ENCODE measurements around the gene SETD1B. TPM values are rescaled to one million over a fixed set of nuclear protein-coding genes. Genes with fewer than 3 reads are reported as not detected.
A peak's percentile ranks its signal among the peaks of the same experiment; 100 is the strongest.

SETD1B gene
- total RNA-seq, 2 experiments from 2014 or later, result 33.7 to 35.9 TPM

- Mint-ChIP-seq H3K4me1 (peaks cover 8% of the 10 kb centered on the region), H3K27ac (no peak overlapping the region), H3K4me3 (no peak overlapping the region), H3K27me3 (no peaks in the 10 kb centered on the region), H3K36me3 (no peaks in the 10 kb centered on the region), H3K9me3 (ENCODE audit: low read depth) (no peaks in the 10 kb centered on the region)
- no peak for ATAC-seq
- CTCF ChIA-PET, result interaction anchor here (0.6 to 45.4 kb wide), 3 partner anchors 26 to 90 kb away, joined by 3 to 1678 read pairs (median 4); partner anchors contain the start of genes RHOF and SETD1B
- no peak for DNase-seq
These were observed 32.8 kb upstream of the SETD1B start for GRCh38 chr12:121770813-121771625.

DNA sequence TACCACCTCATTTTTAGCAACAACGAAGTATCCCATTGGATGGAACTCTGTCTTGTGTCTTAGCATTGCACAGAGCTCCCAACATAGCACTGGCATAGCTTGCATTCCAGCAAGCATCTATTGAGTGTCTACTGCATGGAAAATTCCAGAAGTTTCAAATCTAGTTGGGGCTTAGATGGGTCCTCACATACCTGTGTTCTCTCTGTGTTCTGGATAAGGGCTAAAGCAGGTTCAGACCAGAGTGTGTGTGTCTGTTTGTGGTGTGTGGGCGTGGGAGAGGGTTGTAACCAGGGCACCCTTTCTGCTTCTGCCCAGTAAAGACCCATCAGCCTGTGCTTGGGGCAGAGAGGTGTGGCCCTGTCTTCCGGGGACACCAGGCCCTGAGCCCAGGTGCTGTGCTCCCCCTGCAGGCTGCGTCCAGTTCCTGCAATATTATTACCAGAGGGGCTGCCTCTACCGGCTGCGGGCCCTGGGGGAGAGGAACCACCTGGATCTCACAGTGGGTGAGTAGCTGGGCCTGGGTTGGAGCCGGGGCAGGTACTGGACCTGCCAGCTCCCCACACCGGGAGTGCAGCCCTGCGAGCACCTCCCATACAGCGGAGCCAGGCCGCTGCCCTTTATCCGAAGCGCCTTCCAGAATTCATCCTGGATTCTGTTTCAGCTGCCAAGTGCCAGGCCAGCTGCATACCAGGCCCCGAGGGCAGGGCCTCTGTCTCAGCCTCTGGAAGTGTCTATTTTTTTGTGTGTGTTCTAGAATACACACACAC lies 30.6 kb upstream of the SETD1B start:
- CTCF ChIA-PET, result interaction anchor here (0.5 to 45.4 kb wide), 22 partner anchors 12 to 887 kb away, joined by 3 to 1678 read pairs (median 5); partner anchors contain the start of genes PSMD9, RHOF, SETD1B and TMEM120B
- ATAC-seq, result peak; percentile 87

GRCh38 chr12:121774968-121775474 lies 28.8 kb upstream of the SETD1B start:
- CTCF ChIA-PET, result interaction anchor here (1.0 to 45.4 kb wide), 5 partner anchors 9 to 77 kb away, joined by 3 to 1678 read pairs (median 27); partner anchors contain the start of genes RHOF, SETD1B and TMEM120B
- ATAC-seq (no peak), DNase-seq (no peak)
- H3K4me3 Mint-ChIP-seq, result no peak overlapping the region
- peaks cover 10% of the 10 kb centered on the region for H3K4me1 Mint-ChIP-seq
- no peak overlapping the region for H3K27ac Mint-ChIP-seq
- no peaks in the 10 kb centered on the region for H3K27me3 Mint-ChIP-seq
- no peaks in the 10 kb centered on the region for H3K9me3 Mint-ChIP-seq (ENCODE audit: low read depth)
- H3K36me3 Mint-ChIP-seq, result peaks cover 5% of the 10 kb centered on the region

More for the DNA sequence above, 30.6 kb upstream of the SETD1B start:
- H3K9me3 Mint-ChIP-seq (ENCODE audit: low read depth), result no peaks in the 10 kb centered on the region
- H3K4me3 Mint-ChIP-seq, result no peak overlapping the region
- no peaks in the 10 kb centered on the region for H3K27me3 Mint-ChIP-seq
- DNase-seq, result peak; percentile 90
- H3K27ac Mint-ChIP-seq, result peak overlapping the region; percentile 70
- H3K36me3 Mint-ChIP-seq, result no peaks in the 10 kb centered on the region
- H3K4me1 Mint-ChIP-seq, result peaks cover 10% of the 10 kb centered on the region

DNA sequence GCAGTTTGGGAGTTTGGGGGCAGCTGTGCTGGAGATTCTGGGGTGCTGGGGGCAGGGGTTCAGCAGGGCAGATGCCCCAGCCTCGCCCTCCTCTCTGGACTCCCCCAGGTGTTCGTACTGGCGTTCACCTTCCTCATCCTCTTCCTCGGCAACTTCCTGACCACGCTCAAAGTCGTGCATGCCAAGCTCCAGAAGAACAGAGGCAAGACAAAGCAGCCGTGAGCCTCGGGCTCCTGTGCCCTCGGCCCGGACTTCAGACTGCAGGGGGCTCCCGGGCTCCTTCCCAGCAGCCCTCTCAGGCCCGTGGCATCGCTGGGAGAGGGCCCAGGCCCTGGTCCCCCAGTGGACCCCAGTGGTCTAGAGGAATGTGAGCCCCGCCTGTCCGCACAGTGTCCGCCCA lies 28.3 kb upstream of the SETD1B start:
- DNase-seq (no peak), ATAC-seq (no peak)
- Mint-ChIP-seq H3K4me3 (no peak overlapping the region), H3K27me3 (no peaks in the 10 kb centered on the region), H3K9me3 (ENCODE audit: low read depth) (no peaks in the 10 kb centered on the region), H3K27ac (no peak overlapping the region), H3K4me1 (peaks cover 10% of the 10 kb centered on the region), H3K36me3 (peaks cover 7% of the 10 kb centered on the region)
- CTCF ChIA-PET, result interaction anchor here (1.0 to 45.4 kb wide), 4 partner anchors 10 to 78 kb away, joined by 3 to 1678 read pairs (median 41); partner anchors contain the start of genes RHOF and SETD1B

- peak overlapping the region; percentile 19 for H3K27ac Mint-ChIP-seq
- H3K27me3 Mint-ChIP-seq, result no peaks in the 10 kb centered on the region
- H3K4me1 Mint-ChIP-seq, result peaks cover 12% of the 10 kb centered on the region
- peak; percentile 92 for DNase-seq
- CTCF ChIA-PET, result interaction anchor here (0.7 to 45.4 kb wide), 9 partner anchors 11 to 272 kb away, joined by 3 to 1678 read pairs (median 3); partner anchors contain the start of genes PSMD9, RHOF, SETD1B and TMEM120B
- H3K36me3 Mint-ChIP-seq, result peaks cover 13% of the 10 kb centered on the region
- no peaks in the 10 kb centered on the region for H3K9me3 Mint-ChIP-seq (ENCODE audit: low read depth)
- peak; percentile 78 for ATAC-seq
- no peak overlapping the region for H3K4me3 Mint-ChIP-seq
These were observed 27.4 kb upstream of the SETD1B start for GRCh38 chr12:121776190-121777098.

GRCh38 chr12:121778567-121779421 lies 25.0 kb upstream of the SETD1B start:
- H3K4me1 Mint-ChIP-seq, result peaks cover 26% of the 10 kb centered on the region
- no peak overlapping the region for H3K4me3 Mint-ChIP-seq
- no peak for DNase-seq

DNA sequence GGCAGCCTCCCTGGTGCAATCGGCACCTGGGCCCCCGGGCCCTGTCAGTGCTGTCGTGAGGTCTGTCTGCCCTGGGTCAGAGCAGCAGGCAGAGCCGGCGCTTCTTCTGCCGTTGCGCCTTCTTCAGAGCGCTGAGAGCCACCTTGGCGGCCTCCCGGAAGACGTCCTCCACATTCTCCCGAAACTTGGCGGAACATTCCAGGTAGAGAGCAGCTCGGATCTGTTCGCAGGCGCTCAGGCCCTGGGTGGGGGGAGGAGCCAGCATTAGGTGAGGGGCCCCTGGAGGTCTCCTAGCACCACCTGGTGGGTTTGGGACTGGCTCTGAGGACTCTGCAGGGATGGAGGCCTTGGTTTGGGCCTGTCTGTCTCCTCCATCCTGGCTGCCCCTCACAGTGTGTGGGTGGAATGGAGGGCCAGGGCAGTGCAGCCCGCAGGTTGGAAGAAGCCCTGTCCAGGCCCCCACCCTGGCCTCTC lies 24.4 kb upstream of the SETD1B start:
- H3K4me3 Mint-ChIP-seq, result no peak overlapping the region
- CTCF ChIA-PET, result interaction anchor here (1.2 to 45.4 kb wide), 3 partner anchors 18 to 85 kb away, joined by 3 to 1678 read pairs (median 3); partner anchors contain the start of genes RHOF and SETD1B
- peaks cover 32% of the 10 kb centered on the region for H3K4me1 Mint-ChIP-seq
- ATAC-seq (no peak), DNase-seq (no peak)
- H3K27ac Mint-ChIP-seq, result no peak overlapping the region
- peaks cover 24% of the 10 kb centered on the region for H3K36me3 Mint-ChIP-seq
- H3K9me3 Mint-ChIP-seq (ENCODE audit: low read depth), result no peaks in the 10 kb centered on the region
- H3K27me3 Mint-ChIP-seq, result no peaks in the 10 kb centered on the region

More at GRCh38 chr12:121778567-121779421, 25.0 kb upstream of the SETD1B start:
- H3K9me3 Mint-ChIP-seq (ENCODE audit: low read depth), result no peaks in the 10 kb centered on the region
- H3K36me3 Mint-ChIP-seq, result peaks cover 21% of the 10 kb centered on the region
- no peaks in the 10 kb centered on the region for H3K27me3 Mint-ChIP-seq
- H3K27ac Mint-ChIP-seq, result peak overlapping the region; percentile 63
- CTCF ChIA-PET, result interaction anchor here (0.6 to 45.4 kb wide), 5 partner anchors 19 to 394 kb away, joined by 3 to 1678 read pairs (median 4); partner anchors contain the start of genes RHOF, SETD1B and TMEM120B
- no peak for ATAC-seq

- DNase-seq, result no peak
- CTCF ChIA-PET, result interaction anchor here (1.2 to 45.4 kb wide), 2 partner anchors 17 to 86 kb away, joined by 3 to 1678 read pairs; partner anchors contain the start of genes RHOF and SETD1B
- Mint-ChIP-seq H3K27me3 (no peaks in the 10 kb centered on the region), H3K4me1 (peaks cover 40% of the 10 kb centered on the region), H3K9me3 (ENCODE audit: low read depth) (no peaks in the 10 kb centered on the region), H3K27ac (no peak overlapping the region), H3K36me3 (peaks cover 30% of the 10 kb centered on the region), H3K4me3 (no peak overlapping the region)
- ATAC-seq, result no peak
These were observed 23.4 kb upstream of the SETD1B start for GRCh38 chr12:121780429-121780828.

DNA sequence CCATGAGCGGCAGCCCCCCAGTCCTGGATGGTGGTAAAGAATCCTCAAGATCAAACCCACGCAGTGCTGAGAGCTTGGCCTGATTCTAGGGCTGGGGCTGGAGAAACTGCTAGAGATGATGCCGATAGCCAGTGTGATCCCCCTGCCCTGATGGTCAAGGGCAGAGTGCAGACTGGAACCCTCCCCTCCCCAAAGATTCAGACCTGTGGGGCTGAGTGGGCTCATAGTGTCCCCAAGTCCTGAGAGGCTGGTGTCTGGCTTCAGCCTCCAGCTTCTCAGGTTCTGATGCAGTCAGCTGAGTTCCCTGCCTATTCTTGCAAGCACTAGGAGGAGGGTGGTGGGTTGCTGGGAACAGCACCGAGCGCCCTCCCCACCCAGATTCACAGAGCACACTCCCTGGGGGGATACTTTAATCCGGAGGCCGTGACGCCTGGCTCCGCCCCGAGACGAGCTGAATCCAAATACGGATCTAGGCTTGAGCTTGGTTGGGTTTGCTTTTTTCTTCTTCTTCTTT lies 22.3 kb upstream of the SETD1B start:
- peaks cover 47% of the 10 kb centered on the region for H3K4me1 Mint-ChIP-seq
- H3K27ac Mint-ChIP-seq, result peak overlapping the region; percentile 85
- CTCF ChIA-PET, result interaction anchor here (0.5 to 45.4 kb wide), 8 partner anchors 0 to 304 kb away, joined by 3 to 1678 read pairs (median 4); partner anchors contain the start of genes PSMD9, RHOF, SETD1B and TMEM120B
- no peak for ATAC-seq
- peak; percentile 40 for DNase-seq
- peaks cover 35% of the 10 kb centered on the region for H3K36me3 Mint-ChIP-seq
- H3K4me3 Mint-ChIP-seq, result peak overlapping the region; percentile 49
- no peaks in the 10 kb centered on the region for H3K27me3 Mint-ChIP-seq
- no peaks in the 10 kb centered on the region for H3K9me3 Mint-ChIP-seq (ENCODE audit: low read depth)

DNA sequence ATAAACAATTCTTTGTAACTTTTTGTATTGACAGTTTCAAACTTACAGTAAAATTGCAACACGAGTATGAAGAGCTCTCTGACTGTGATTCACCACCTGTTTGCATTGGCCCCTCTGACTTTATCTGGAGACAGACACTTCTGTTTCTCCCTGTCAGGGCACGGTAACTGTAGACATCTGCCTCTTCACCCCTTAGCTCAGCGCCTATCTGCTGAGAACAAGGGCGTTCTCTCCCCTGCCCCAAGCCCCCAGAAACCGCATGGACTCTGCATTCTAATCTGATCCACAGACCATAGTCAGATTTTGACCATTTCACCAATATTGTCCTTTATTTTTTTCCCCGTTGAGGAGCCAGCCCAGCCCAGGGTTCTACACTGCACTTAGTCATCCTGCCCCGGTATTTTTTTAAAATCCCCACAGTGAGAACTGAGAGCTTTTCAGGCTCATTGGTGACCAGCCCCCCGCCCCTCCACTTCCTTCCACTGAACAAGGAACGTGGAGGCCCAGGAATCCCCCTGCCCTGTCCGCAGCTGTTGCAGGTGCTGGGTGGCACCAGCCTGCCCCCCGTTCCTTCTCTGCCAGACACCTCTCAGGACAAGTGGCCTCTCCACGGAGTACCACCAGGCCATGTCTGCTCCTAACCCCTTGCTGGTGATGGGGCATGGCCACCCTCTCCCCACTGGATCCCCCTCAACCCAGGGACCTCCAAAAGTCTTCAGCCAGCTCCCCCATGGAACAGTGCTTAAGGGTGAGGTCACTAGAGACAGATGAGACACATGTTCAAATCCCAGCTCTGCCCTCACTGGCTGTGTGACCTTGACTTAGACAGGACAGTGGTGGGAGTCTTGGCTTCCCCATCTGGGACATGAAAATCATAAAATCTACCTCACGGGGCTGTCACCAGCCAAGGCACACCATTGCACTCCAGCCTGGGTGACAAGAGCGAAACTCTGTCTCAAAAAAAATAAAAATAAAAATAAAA lies 21.5 kb upstream of the SETD1B start:
- H3K36me3 Mint-ChIP-seq, result peaks cover 41% of the 10 kb centered on the region
- no peaks in the 10 kb centered on the region for H3K9me3 Mint-ChIP-seq (ENCODE audit: low read depth)
- peak overlapping the region; percentile 49 for H3K4me3 Mint-ChIP-seq
- H3K27ac Mint-ChIP-seq, result peak overlapping the region; percentile 85
- peak; percentile 71 for DNase-seq
- CTCF ChIA-PET, result interaction anchor here (0.5 to 45.4 kb wide), 8 partner anchors 0 to 305 kb away, joined by 3 to 1678 read pairs (median 4); partner anchors contain the start of genes PSMD9, RHOF, SETD1B and TMEM120B
- peaks cover 54% of the 10 kb centered on the region for H3K4me1 Mint-ChIP-seq
- peak; percentile 50 for ATAC-seq
- H3K27me3 Mint-ChIP-seq, result no peaks in the 10 kb centered on the region
